ENCODE measurements around the gene TEX11.
"Not testable (repeated sequence)": the region's sequence is repeated elsewhere in the genome, so short reads cannot be mapped to it uniquely, and the experiment has no call there.

TEX11 gene

GRCh38 chrX:70754169-70754848, 154.2 kb downstream of the TEX11 start:
- no peak for FAIRE-seq

GRCh38 chrX:70733774-70734173, 174.7 kb downstream of the TEX11 start:
- FAIRE-seq, result not testable (repeated sequence)

- not testable (repeated sequence) for FAIRE-seq
These were observed 180.6 kb downstream of the TEX11 start for GRCh38 chrX:70727961-70728360.

- no peak for FAIRE-seq
These were observed 187.8 kb downstream of the TEX11 start for GRCh38 chrX:70720721-70721120.

GRCh38 chrX:70711336-70711735, 197.2 kb downstream of the TEX11 start:
- FAIRE-seq, result not testable (repeated sequence)

GRCh38 chrX:70694339-70695122, 214.0 kb downstream of the TEX11 start:
- FAIRE-seq, result no peak

- not testable (repeated sequence) for FAIRE-seq
These were observed 229.1 kb downstream of the TEX11 start for GRCh38 chrX:70679455-70679854.

GRCh38 chrX:70675284-70675683, 233.2 kb downstream of the TEX11 start:
- FAIRE-seq, result no peak

- no peak for FAIRE-seq
These were observed 236.2 kb downstream of the TEX11 start for GRCh38 chrX:70672326-70672725.

GRCh38 chrX:70669120-70669519, 239.4 kb downstream of the TEX11 start:
- FAIRE-seq, result no peak

GRCh38 chrX:70664726-70665125, 243.8 kb downstream of the TEX11 start:
- no peak for FAIRE-seq

GRCh38 chrX:70661124-70661523, 247.4 kb downstream of the TEX11 start:
- FAIRE-seq, result not testable (repeated sequence)

GRCh38 chrX:70657546-70657945, 251.0 kb downstream of the TEX11 start:
- FAIRE-seq, result not testable (repeated sequence)

- FAIRE-seq, result no peak
These were observed 252.2 kb downstream of the TEX11 start for GRCh38 chrX:70656304-70656703.

- not testable (repeated sequence) for FAIRE-seq
These were observed 260.6 kb downstream of the TEX11 start for GRCh38 chrX:70647910-70648309.

GRCh38 chrX:70636218-70636617, 272.3 kb downstream of the TEX11 start:
- no peak for FAIRE-seq

- no peak for FAIRE-seq
These were observed 272.8 kb downstream of the TEX11 start for GRCh38 chrX:70635669-70636068.

- no peak for FAIRE-seq
These were observed 273.3 kb downstream of the TEX11 start for GRCh38 chrX:70635227-70635626.

- no peak for FAIRE-seq
These were observed 286.8 kb downstream of the TEX11 start for GRCh38 chrX:70621743-70622142.

GRCh38 chrX:70618467-70618866, 290.0 kb downstream of the TEX11 start:
- FAIRE-seq, result no peak

- no peak for FAIRE-seq
These were observed 295.2 kb downstream of the TEX11 start for GRCh38 chrX:70613295-70613694.

- FAIRE-seq, result no peak
These were observed 303.2 kb downstream of the TEX11 start for GRCh38 chrX:70605352-70605751.

GRCh38 chrX:70592091-70592490, 316.4 kb downstream of the TEX11 start:
- no peak for FAIRE-seq

GRCh38 chrX:70587158-70587557, 321.4 kb downstream of the TEX11 start:
- FAIRE-seq, result not testable (repeated sequence)

All from endometrium (tissue), 2 donors.